HG03066 (cell line): ENCODE measurements around the gene FAM184A.
"Not testable (repeated sequence)": the region's sequence is repeated elsewhere in the genome, so short reads cannot be mapped to it uniquely, and the experiment has no call there.

Experiments
- ATAC-seq: cut with Tn5 transposase; IDR thresholded peaks from one replicate; pipeline ENCODE4 v1.9.1; 2021; ENCODE audit warnings: low read depth; ENCODE audit not compliant: unreplicated experiment

Gene FAM184A

GRCh38 chr6:119025793-119026192 lies 52.7 kb downstream of the FAM184A start:
- no peak for ATAC-seq

- ATAC-seq = no peak
These were observed 54.4 kb downstream of the FAM184A start for GRCh38 chr6:119024111-119024510.

GRCh38 chr6:119022796-119023195 lies 55.7 kb downstream of the FAM184A start:
- no peak for ATAC-seq

- no peak for ATAC-seq
These were observed 57.6 kb downstream of the FAM184A start for GRCh38 chr6:119020597-119021561.

GRCh38 chr6:119015165-119015564 lies 63.3 kb downstream of the FAM184A start:
- ATAC-seq = not testable (repeated sequence)

- no peak for ATAC-seq
These were observed 65.9 kb downstream of the FAM184A start for GRCh38 chr6:119012521-119012920.

GRCh38 chr6:119009266-119009665 lies 69.2 kb downstream of the FAM184A start:
- ATAC-seq = not testable (repeated sequence)

- ATAC-seq = no peak
These were observed 71.5 kb downstream of the FAM184A start for GRCh38 chr6:119006974-119007373.

GRCh38 chr6:119002069-119002468 lies 76.4 kb downstream of the FAM184A start:
- no peak for ATAC-seq

GRCh38 chr6:118999494-119000040 lies 78.9 kb downstream of the FAM184A start:
- ATAC-seq = no peak

GRCh38 chr6:118997426-118997825 lies 81.0 kb downstream of the FAM184A start:
- ATAC-seq = not testable (repeated sequence)

GRCh38 chr6:118996289-118996820 lies 82.1 kb downstream of the FAM184A start:
- ATAC-seq = no peak

GRCh38 chr6:118993803-118994251 lies 84.6 kb downstream of the FAM184A start:
- no peak for ATAC-seq

GRCh38 chr6:118993358-118993757 lies 85.1 kb downstream of the FAM184A start:
- no peak for ATAC-seq

GRCh38 chr6:118992186-118992795 lies 86.2 kb downstream of the FAM184A start:
- no peak for ATAC-seq

- no peak for ATAC-seq
These were observed 92.2 kb downstream of the FAM184A start for GRCh38 chr6:118986312-118986711.

GRCh38 chr6:118985123-118985830 lies 93.2 kb downstream of the FAM184A start:
- no peak for ATAC-seq

GRCh38 chr6:118984342-118984741 lies 94.1 kb downstream of the FAM184A start:
- no peak for ATAC-seq

- no peak for ATAC-seq
These were observed 95.9 kb downstream of the FAM184A start for GRCh38 chr6:118982575-118982911.

GRCh38 chr6:118981884-118982574 lies 96.4 kb downstream of the FAM184A start:
- no peak for ATAC-seq
